PC-3 (cell line): ENCODE measurements around the gene LRRC39.

Source experiments
- EZH2 ChIP-seq: fragments of 300-600 bp; sonication (generic); IDR thresholded peaks from one replicate; pipeline ENCODE4 v1.6.1; 2017; ENCODE audit warnings: antibody characterized with exemption, mild to moderate bottlenecking, low read length; ENCODE audit not compliant: unreplicated experiment
- TF ChIP-seq, protein P1 (sequence below): fragments of 300-600 bp; sonication (generic); conservative IDR thresholded peaks from 2 replicates; pipeline ENCODE4 v1.5.1; 2017; ENCODE audit warnings: antibody characterized with exemption, low read depth, mild to moderate bottlenecking, low read length

DNA sequence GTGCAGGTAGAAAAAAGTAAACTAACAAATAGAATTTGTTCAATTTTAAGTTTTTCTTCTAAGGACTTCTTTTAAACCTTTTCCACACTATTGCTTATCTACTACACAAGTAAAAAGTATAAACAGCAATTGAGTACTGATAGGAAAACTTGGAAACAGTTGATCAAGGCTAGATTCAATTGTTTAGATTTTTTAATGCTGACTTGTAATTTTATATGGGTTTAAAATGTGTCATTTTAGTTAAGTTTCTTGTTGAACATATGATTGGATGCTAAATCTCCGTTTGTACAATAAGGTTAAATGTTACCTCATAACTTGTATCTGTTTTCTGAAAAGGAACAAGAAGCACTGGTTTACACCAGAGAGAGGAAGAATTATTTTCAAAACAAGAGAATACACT, 50.8 kb downstream of the LRRC39 start:
- TF ChIP-seq, protein P1, sequence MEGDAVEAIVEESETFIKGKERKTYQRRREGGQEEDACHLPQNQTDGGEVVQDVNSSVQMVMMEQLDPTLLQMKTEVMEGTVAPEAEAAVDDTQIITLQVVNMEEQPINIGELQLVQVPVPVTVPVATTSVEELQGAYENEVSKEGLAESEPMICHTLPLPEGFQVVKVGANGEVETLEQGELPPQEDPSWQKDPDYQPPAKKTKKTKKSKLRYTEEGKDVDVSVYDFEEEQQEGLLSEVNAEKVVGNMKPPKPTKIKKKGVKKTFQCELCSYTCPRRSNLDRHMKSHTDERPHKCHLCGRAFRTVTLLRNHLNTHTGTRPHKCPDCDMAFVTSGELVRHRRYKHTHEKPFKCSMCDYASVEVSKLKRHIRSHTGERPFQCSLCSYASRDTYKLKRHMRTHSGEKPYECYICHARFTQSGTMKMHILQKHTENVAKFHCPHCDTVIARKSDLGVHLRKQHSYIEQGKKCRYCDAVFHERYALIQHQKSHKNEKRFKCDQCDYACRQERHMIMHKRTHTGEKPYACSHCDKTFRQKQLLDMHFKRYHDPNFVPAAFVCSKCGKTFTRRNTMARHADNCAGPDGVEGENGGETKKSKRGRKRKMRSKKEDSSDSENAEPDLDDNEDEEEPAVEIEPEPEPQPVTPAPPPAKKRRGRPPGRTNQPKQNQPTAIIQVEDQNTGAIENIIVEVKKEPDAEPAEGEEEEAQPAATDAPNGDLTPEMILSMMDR: no peak
- TF ChIP-seq EZH2: no peak
